ENCODE data around the gene RANBP1.

The RANBP1 gene

DNA sequence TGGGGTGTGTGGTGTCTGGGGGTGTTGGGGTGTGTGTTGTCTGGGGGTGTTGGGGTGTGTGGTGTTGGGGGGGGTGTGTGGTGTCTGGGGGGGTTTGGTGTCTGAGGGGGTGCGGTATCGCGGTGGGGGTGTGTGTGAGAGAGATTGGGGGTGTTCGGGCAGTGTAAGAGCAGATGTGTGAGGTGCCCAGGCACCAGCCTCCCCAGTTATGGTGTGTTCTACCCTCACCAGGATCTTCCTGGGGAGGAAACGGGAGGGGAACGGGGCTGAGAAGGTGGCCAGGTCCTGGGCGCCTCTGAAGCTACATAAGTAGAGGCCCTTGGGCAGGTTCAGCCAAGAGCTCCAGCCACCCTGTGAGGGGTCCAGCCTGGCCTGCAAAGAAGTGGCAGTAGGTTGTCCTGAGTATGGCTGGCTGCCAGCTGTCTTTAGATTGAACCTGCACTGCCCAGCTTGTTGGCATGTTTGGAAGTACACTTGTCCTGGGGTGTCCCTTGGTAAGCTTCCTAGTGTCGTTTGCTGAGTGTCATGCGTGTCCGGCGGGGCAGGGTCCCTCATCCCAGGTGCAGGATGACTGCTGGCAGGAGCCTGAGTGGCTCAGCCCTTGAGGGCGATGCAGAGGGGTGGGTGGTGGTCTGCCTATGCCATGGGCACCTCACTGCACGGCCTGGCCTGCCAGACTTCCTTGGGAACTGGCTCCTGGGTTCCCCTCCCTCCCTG, 7.6 kb downstream of the RANBP1 start:
- no peak for DNase-seq (ENCODE audit: low read depth in 1 of 2, low spot score in 1 of 2)

DNA sequence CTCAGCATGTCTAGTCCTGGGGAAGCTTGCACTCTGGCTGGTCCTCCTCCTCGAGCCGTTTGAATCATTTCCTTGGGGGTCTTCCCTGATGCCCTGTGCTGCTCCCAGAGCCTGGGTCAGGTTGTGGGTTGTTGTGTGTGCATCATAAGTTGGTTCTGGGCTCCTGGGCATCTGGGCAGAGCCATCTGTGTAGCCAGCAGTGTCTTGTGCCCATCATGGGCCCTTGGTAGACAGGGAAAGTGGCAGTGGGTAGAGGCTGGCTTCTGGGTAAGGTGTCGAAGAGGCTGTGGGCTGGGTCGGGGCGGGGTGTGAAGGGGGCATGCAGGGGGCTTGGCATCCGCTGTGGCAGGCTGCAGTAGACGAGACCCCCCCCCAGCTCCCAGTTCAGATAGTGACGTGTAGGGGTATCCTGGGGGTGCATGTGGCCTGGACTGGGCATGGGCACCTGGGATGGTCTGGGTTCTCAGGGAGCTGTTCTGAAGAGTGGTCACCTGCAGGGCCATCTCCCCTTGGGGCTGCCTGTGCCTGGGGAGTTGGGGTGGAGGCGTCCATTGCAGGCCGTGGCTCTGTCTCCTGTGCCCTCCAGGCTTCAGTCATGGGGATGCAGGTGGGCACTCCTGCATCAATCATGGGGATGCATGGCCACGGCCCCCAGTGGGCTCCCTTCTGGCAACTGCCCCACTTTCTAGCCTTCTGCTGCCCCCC, 8.3 kb downstream of the RANBP1 start:
- DNase-seq (ENCODE audit: low read depth in 1 of 2, low spot score in 1 of 2): no peak

DNA sequence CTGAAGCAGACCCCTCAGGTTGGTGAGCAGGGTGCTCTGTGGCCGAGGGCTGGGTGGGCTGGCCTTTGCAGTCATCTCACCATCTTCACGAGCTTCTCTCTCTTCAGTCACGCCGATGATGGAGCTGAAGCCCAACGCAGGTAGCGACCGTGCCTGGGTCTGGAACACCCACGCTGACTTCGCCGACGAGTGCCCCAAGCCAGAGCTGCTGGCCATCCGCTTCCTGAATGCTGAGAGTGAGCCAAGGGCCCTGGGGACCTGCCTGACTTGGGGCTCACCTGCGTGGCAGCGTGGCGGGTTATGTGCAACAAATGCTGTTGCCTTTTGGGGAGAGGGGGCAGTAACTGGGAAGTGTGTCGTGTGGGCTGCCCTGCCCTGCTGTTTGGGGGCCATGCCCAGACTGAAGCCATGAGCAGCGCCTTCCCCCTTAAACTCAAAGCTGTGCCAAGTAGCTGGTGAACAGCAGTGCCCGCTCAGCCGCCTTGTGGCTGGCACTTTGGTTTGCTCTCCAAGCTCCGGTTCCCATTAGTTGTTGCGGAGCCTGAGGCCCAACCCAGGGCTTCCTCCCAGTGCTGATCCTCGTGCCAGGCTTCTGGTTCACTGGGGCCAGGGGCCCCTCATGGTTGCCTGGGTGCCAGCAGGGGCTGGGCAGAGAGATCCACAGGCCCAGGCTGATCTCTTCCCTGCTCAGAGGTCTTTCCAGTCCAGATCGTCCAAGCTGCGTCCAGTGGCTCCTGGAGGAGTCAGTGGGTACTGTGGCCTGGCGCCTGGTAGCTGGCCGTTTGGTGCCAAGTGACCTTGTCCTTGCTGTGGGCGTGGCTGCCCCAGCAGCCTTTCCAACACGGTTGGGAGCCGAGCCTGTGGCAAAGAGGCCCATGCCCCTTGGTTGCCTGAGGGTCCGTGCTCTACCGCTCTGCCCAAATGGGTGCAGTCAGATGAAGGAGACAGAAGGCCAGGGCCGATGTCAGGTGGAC, 9.6 kb downstream of the RANBP1 start:
- no peak for DNase-seq (ENCODE audit: low read depth in 1 of 2, low spot score in 1 of 2)

DNA sequence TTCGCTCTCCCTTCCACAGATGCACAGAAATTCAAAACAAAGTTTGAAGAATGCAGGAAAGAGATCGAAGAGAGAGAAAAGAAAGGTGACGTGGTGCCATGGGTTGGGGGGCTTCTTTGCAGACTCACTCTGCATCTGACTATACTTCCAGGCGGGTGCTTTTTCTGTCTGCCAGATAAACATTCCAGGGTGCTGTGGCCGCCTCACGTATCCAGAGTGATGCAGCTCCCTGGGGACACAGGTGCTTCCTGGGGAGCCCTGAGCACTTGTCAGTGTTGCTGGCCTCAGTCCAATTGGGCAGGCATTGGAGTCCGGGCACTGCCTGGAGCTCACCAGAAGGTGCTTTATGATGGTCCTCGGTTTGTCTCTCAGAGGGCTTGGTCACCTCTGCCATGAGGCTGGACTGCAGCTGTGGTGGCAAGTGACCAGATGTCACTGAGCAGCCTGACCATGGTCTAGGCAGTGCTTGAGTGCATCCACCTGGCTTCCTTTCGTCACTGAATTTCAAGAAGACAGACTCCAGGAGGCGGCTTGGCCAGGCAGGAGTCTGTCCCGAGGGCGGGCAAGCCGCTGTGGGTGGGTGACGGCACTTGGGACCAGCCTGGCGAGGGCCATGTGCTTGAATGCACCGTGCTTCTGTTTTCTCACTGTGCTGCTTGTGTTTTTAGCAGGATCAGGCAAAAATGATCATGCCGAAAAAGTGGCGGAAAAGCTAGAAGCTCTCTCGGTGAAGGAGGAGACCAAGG, 10.6 kb downstream of the RANBP1 start:
- no peak for DNase-seq (ENCODE audit: low read depth in 1 of 2, low spot score in 1 of 2)

DNA sequence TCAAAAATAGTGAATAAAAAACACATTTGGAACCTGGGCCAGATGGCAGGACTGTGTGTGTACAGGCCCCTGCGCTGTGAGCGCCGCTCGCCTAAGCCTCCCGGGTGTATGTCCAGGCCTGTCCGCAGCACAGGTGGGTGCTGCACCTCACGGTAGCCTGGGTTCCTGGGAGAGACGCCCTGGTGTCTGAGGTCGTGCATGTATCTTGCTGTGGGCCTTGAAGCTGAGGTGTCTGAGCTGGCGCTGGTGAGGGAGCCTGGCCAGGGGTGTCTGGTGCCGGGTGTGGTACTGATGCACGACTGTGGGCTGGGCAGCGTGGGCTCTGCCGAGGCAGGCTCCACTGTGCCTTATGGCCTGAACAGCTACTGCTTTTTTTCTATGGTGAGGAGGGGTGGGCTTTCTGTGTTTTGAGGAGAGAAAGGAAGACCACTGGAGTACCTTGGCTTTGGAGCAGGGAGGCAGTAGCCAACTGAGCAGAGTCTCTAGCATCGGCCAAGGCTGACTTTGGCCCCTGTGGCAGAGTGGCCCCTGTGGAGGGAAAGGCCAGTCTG, 11.5 kb downstream of the RANBP1 start:
- DNase-seq (ENCODE audit: low read depth in 1 of 2, low spot score in 1 of 2): no peak

DNA sequence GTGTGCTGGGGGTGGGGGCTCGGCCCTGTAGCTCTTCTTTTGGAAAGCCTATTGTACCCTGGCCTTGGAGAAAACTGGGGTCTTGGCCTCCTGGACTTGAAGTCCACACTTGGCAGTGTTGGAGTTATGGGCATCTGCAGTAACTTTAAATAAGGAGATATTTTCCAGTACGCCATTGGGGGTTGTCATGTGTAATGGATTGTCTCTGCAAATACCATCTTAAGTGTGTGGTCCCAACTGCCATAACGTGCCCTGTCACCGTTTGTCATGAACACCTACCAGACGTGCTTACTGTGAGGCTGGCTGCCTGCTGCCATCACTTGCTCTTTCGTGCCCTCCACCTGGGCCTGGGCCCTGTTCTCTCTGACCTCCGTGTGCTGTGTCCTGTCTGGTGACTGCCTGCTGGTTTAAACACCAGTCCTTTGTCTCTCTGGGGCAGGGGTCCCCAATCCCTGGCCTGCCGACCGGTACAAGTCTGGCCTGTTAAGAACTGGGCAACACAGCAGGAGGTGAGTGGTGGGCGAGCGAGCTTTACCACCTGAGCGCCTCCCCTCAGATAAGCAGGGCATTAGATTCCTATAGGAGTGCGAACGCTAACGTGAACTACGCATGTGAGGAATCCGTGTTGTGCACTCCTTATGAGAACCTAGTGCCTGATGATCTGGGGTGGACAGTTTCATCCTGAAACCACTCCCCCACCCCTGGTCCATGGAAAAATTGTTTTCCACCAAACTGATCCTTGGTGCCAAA, 12.1 kb downstream of the RANBP1 start:
- no peak for DNase-seq (ENCODE audit: low read depth in 1 of 2, low spot score in 1 of 2)

DNA sequence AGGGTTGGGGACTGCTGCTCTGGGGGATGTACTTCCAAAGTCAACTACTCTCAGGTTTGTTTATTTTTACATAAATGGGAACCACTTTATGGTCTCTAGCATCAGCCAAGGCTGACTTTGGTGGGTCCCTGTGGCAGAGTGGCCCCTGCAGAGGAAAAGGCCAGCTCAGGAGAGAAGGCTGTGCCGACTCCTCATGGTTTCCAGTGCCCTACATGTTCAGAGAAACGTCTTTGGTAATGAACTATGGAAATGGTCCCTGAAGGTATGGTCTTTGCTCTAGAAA, 12.7 kb downstream of the RANBP1 start:
- DNase-seq (ENCODE audit: low read depth in 1 of 2, low spot score in 1 of 2): no peak

DNA sequence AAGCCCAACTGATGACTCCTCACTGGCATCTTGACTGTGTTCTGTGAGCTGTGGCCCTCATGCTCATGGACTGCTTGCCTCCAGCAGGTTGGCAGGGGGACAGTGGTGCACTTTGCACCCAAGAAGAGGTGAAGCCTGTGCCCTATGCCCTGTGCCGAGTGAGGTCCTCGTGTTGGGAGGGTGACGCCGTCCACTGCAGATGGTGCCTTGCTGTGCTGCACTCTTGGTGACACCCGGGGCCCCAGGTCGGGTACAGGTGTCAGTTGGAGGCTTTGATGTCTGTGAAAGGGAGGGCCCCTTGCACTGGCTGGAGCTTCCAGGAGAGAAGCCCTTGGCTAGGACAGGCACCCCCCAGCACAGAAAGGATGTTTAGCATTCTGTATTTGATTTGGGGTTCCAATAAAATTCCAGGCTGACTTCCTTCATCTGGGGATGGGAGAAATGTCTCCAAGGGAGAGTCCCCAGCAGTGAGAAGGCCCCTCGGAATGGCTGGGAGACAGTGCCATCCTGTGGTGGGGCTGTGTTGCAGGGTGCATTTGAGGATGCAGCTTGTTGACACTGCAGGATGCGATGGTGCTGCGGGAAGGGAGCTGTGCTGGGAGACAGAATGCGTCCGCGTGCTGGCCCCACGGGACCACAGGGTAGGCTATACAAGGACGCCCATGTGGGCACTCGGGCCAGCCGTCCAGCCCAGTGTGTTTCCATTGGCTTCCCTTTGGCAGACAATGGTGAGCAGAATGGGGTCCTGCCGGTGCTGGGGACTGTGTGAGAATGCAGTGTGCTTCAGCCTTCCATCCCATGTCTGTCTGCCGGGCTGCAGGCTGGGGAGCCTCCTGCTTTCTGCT, 13.2 kb downstream of the RANBP1 start:
- DNase-seq (ENCODE audit: low read depth in 1 of 2, low spot score in 1 of 2): peak in 1 of 2 donors; percentile 24

DNA sequence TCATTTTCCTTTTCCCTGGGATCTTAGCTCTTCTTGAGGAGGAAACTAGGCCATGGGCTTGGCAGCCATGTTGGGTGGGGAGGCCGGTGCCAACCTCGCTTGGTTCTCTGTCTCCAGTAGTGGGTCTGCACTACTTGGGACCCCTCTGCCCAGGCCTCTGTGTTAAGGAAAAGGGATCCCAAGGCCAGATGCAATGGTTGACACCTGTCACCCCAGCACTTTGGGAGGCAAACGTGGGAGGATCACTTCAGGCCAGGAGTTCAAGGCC, 13.8 kb downstream of the RANBP1 start:
- no peak for DNase-seq (ENCODE audit: low read depth in 1 of 2, low spot score in 1 of 2)

DNA sequence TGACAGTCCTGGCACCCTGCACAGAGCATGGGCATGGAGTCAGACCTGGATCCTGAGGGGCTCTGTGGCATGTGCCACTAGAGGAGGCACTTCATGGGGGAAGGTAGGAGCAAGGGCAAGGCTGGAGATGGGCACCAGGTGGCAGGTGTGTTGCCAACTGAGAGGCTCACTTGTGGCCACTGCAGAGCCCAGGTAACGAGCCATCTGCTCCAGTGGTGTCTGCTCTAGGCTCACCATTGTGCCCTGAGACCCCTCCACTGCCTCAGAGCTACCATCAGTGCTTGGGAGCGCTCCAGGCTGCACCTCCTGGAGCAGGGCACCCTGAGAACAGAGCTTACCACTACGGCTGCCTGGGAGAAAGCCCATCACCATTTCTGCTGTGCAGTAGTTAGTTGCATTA, 14.4 kb downstream of the RANBP1 start:
- DNase-seq (ENCODE audit: low read depth in 1 of 2, low spot score in 1 of 2): no peak

DNA sequence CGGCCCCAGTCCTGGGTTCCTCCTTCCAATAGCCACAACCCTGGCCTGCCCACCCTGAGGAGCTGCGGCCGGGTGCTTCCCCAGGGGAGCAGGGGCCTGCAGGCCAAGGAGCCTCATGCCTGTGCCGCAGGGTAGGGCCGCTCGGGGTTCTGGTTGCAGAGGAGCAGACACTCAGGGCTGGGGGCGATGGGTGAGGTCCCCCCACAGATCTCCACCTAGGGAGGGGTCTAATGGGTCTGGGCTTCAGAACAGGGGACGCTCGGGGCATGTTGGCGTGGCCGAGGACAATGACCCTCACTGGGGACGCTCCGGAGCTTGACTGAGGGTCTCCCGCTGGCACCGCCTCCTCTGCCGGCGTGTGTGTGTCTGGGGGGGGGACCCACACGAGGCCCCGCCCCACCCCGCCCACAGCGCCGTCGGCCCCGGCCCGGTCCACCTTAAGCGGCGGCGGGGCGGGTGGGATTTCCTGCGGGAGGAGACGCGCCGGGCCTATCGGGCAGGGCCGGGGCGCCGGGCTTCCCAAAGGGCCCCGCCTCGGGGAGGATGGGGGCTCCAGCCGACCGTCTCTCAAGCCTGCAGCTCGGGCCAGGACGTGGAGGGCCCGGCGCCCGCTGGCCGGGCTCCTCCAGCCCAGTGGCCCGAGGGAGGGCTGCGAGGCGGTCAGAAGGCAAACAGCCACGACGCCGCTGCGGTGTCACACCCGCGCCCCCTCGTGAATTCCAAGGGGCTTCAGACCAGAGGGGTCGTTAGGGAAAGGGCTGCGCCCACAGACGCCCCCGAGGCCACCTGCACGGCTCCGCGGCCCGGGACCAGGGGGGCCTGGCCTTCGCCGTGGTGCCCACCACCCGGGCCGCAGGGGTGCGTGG, 15.1 kb downstream of the RANBP1 start:
- peak; percentile 65 to 74 for DNase-seq (ENCODE audit: low read depth in 1 of 2, low spot score in 1 of 2)

DNA sequence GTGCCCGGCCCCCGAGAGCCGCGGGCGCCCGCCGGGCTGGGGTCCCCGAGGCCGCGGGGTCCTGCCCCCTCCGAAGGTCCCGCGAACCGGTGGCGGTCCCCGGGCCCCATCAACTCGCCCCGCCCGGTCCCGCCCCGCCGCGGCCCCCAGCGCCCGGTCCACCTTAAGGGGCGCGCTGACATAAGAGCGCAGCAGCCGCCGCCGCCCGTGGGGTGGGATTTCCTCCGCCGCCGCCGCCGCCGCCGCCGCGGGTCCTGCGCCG, 15.6 kb downstream of the RANBP1 start, which contains the start of gene ZDHHC8:
ZDHHC8 (plus strand) TSS at position 208 of the 262 bp plus-strand sequence. CDS start 144 bp downstream, outside the sequence.
- DNase-seq (ENCODE audit: low read depth in 1 of 2, low spot score in 1 of 2): peak in 1 of 2 donors; percentile 22

DNA sequence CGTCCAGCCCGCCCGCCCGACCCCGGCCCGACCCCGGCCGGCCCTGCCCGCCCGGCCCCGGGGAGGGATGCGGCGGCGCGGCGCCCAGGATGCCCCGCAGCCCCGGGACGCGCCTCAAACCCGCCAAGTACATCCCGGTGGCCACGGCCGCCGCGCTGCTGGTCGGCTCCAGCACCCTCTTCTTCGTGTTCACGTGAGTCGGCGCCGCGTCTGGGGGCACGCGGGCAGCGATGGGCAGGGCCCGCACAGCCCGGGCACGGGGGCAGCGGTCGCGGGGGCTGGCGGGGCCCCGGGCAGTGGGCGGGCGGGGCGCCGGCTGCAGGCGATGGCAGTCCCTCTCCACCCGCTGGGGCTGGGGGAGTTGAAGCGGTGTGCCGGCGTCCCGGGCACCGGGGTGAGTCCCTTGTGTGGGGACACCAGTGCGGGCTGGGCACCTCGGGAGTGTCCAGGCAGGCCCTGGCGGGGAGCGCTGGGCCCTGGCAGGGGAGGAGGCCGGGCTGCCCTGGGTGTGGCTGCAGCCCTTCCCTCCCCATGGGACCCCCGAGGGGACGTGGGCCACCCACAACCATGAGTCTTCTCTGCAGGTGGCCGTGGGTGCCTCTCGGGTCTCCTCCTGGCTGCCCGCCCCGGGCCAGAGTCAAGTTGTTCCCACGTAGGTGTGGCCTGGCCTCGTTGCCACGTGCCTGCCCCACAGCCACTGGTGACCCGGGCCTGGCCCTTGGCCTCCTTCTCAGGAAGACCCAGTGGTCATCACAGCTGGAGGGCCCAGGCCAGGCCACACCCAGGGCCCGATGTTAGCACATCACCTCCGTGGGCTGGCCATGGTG, 16.2 kb downstream of the RANBP1 start:
- no peak for DNase-seq (ENCODE audit: low read depth in 1 of 2, low spot score in 1 of 2)

DNA sequence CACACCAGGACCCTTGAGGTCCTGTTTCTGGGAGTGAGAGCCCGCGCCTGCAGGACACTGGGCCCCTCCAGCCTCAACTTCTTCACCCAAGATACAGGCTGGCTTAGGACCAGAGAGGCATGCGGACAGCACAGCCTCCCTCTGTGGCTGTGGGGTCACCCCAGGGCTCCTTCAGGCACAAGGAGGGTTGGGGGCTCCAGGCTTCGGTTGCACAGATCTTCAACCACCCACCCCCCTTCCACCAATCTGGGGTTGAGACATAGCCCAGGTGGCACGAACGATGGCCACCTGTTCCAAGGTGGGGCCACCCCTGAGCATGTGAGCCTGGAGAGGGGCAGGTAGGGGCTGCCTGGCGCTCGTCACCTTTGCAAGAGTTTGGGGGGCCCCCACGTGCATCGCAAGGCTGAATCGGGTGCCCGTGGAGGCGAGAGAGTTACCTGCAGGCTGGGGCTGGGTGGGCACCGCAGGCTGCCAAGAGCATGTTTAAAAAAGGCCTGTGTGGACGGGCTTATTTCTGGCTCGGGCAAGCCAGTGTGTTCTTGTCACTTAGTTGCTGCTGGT, 16.9 kb downstream of the RANBP1 start:
- no peak for DNase-seq (ENCODE audit: low read depth in 1 of 2, low spot score in 1 of 2)

DNA sequence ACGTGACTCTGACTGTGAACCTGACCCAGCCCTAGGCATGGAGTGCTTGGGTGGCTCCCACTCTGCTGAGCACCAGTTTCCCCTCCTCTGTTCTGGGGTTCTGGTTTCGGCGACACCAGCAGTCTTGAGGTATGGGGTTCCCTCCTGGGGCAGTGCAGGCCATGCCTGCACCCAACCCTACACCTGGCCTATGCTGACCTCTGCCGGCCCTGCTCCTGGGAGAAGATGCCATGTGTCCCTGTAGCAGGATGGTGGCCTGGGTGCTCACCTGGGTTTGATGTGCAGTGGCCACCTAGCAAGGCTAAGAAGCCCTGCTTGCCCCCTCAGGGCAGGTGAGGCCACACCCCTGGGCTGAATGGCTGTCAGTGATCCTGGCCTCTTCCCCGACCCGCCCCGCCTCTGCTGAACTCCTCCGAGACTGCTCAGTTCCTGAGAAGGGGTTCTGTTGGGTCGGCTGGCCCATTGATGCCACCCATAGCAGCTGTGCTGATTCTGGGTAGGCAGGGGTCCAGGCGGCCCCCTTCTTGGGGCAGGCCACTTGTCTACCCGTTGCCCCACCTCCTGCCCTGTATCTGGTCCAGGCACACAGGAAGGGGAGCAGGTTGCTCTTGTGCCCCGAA, 18.1 kb downstream of the RANBP1 start:
- DNase-seq (ENCODE audit: low read depth in 1 of 2, low spot score in 1 of 2): no peak

DNA sequence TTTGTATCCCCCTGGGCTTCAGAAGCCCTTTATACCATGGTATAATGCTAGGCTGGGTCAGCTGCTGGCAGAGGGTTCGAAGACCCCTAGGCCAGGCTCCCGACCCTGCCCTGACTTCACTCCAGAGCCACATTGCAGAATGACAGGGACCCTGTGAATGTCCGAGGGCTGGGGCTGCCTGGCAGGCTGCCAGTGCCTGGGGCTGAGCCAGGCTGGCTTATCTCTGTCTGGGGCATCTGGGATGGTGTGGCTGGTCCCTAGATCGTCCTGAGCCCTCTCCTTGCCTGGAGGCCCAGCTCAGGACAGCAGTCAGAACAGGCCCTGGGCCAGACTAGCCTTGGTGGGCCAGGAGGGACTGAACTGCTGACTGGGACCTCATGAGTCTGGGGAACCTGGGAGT, 19.4 kb downstream of the RANBP1 start:
- no peak for DNase-seq (ENCODE audit: low read depth in 1 of 2, low spot score in 1 of 2)
